ENCODE data around the gene ZMAT3.
"Not testable (repeated sequence)": the region's sequence is repeated elsewhere in the genome, so short reads cannot be mapped to it uniquely, and the experiment has no call there.

The ZMAT3 gene

GRCh38 chr3:179038216-179038898, 33.3 kb downstream of the ZMAT3 start:
- Histone ChIP-seq H3K9me3 (ENCODE audit: control insufficient read depth, insufficient read depth, low read length) (no peaks in the 10 kb centered on the region), H3K27me3 (ENCODE audit: control insufficient read depth, insufficient read depth, low read length) (no peaks in the 10 kb centered on the region), H3K27ac (ENCODE audit: low read length) (no peak overlapping the region), H3K4me1 (ENCODE audit: control insufficient read depth, insufficient read depth, low read length) (peaks cover 4% of the 10 kb centered on the region; the same call in 1 of the 2 replicates), H3K4me3 (ENCODE audit: low read length) (no peak overlapping the region), H3K36me3 (ENCODE audit: control insufficient read depth, insufficient read depth, low read length) (no peaks in the 10 kb centered on the region)
- whole genome bisulfite sequencing (ENCODE audit: insufficient coverage, insufficient read length) = no CpG with 5 or more reads among the region's 12 CpGs
- DNase-seq (ENCODE audit: low read depth, low spot score) = no peak

- no peak for DNase-seq (ENCODE audit: low read depth, low spot score)
- Histone ChIP-seq H3K27ac (ENCODE audit: low read length) (no peak overlapping the region), H3K9me3 (ENCODE audit: control insufficient read depth, insufficient read depth, low read length) (no peaks in the 10 kb centered on the region), H3K4me3 (ENCODE audit: low read length) (no peak overlapping the region), H3K36me3 (ENCODE audit: control insufficient read depth, insufficient read depth, low read length) (no peaks in the 10 kb centered on the region), H3K4me1 (ENCODE audit: control insufficient read depth, insufficient read depth, low read length) (peaks cover 4% of the 10 kb centered on the region; the same call in 1 of the 2 replicates), H3K27me3 (ENCODE audit: control insufficient read depth, insufficient read depth, low read length) (no peaks in the 10 kb centered on the region)
- WGBS (ENCODE audit: insufficient coverage, insufficient read length) = no CpG with 5 or more reads among the region's 10 CpGs
Observed at GRCh38 chr3:179037351-179037750, 34.3 kb downstream of the ZMAT3 start.

- no peak for DNase-seq (ENCODE audit: low read depth, low spot score)
- no peak overlapping the region for H3K27ac ChIP-seq (ENCODE audit: low read length)
- WGBS (ENCODE audit: insufficient coverage, insufficient read length) = no CpG with 5 or more reads among the region's 10 CpGs
- H3K9me3 ChIP-seq (ENCODE audit: control insufficient read depth, insufficient read depth, low read length) = no peaks in the 10 kb centered on the region
- H3K27me3 ChIP-seq (ENCODE audit: control insufficient read depth, insufficient read depth, low read length) = no peaks in the 10 kb centered on the region
- H3K4me1 ChIP-seq (ENCODE audit: control insufficient read depth, insufficient read depth, low read length) = peaks cover 4% of the 10 kb centered on the region; the same call in 1 of the 2 replicates
- H3K4me3 ChIP-seq (ENCODE audit: low read length) = no peak overlapping the region
- no peaks in the 10 kb centered on the region for H3K36me3 ChIP-seq (ENCODE audit: control insufficient read depth, insufficient read depth, low read length)
Observed at GRCh38 chr3:179036626-179037300, 34.8 kb downstream of the ZMAT3 start.

GRCh38 chr3:179036226-179036625, 35.4 kb downstream of the ZMAT3 start:
- no peaks in the 10 kb centered on the region for H3K9me3 ChIP-seq (ENCODE audit: control insufficient read depth, insufficient read depth, low read length)
- DNase-seq (ENCODE audit: low read depth, low spot score) = no peak
- H3K4me1 ChIP-seq (ENCODE audit: control insufficient read depth, insufficient read depth, low read length) = peaks cover 4% of the 10 kb centered on the region; the same call in 1 of the 2 replicates
- no peaks in the 10 kb centered on the region for H3K27me3 ChIP-seq (ENCODE audit: control insufficient read depth, insufficient read depth, low read length)
- no peaks in the 10 kb centered on the region for H3K36me3 ChIP-seq (ENCODE audit: control insufficient read depth, insufficient read depth, low read length)
- 100% methylated on average over 1 of the region's 2 CpGs for whole genome bisulfite sequencing (ENCODE audit: insufficient coverage, insufficient read length)
- H3K27ac ChIP-seq (ENCODE audit: low read length) = no peak overlapping the region
- H3K4me3 ChIP-seq (ENCODE audit: low read length) = no peak overlapping the region

- no peaks in the 10 kb centered on the region for H3K36me3 ChIP-seq (ENCODE audit: control insufficient read depth, insufficient read depth, low read length)
- H3K27me3 ChIP-seq (ENCODE audit: control insufficient read depth, insufficient read depth, low read length) = no peaks in the 10 kb centered on the region
- H3K4me3 ChIP-seq (ENCODE audit: low read length) = no peak overlapping the region
- no peaks in the 10 kb centered on the region for H3K9me3 ChIP-seq (ENCODE audit: control insufficient read depth, insufficient read depth, low read length)
- H3K27ac ChIP-seq (ENCODE audit: low read length) = no peak overlapping the region
- 100% methylated on average over 1 of the region's 3 CpGs for WGBS (ENCODE audit: insufficient coverage, insufficient read length)
- H3K4me1 ChIP-seq (ENCODE audit: control insufficient read depth, insufficient read depth, low read length) = peaks cover 4% of the 10 kb centered on the region; the same call in 1 of the 2 replicates
- no peak for DNase-seq (ENCODE audit: low read depth, low spot score)
Observed at GRCh38 chr3:179035232-179035631, 36.4 kb downstream of the ZMAT3 start.

- H3K9me3 ChIP-seq (ENCODE audit: control insufficient read depth, insufficient read depth, low read length); H3K4me1 ChIP-seq (ENCODE audit: control insufficient read depth, insufficient read depth, low read length); H3K36me3 ChIP-seq (ENCODE audit: control insufficient read depth, insufficient read depth, low read length); DNase-seq (ENCODE audit: low read depth, low spot score); H3K4me3 ChIP-seq (ENCODE audit: low read length); H3K27me3 ChIP-seq (ENCODE audit: control insufficient read depth, insufficient read depth, low read length); H3K27ac ChIP-seq (ENCODE audit: low read length): not testable (repeated sequence)
- WGBS (ENCODE audit: insufficient coverage, insufficient read length) = no CpG with 5 or more reads among the region's 5 CpGs
Observed at GRCh38 chr3:179033304-179033657, 38.3 kb downstream of the ZMAT3 start.

GRCh38 chr3:179032454-179033303, 38.9 kb downstream of the ZMAT3 start:
- no CpG with 5 or more reads among the region's 42 CpGs for WGBS (ENCODE audit: insufficient coverage, insufficient read length)
- not testable (repeated sequence) for H3K9me3 ChIP-seq (ENCODE audit: control insufficient read depth, insufficient read depth, low read length); H3K27me3 ChIP-seq (ENCODE audit: control insufficient read depth, insufficient read depth, low read length); H3K4me1 ChIP-seq (ENCODE audit: control insufficient read depth, insufficient read depth, low read length); H3K27ac ChIP-seq (ENCODE audit: low read length); H3K36me3 ChIP-seq (ENCODE audit: control insufficient read depth, insufficient read depth, low read length); H3K4me3 ChIP-seq (ENCODE audit: low read length); DNase-seq (ENCODE audit: low read depth, low spot score)

GRCh38 chr3:179029096-179029495, 42.5 kb downstream of the ZMAT3 start:
- Histone ChIP-seq H3K9me3 (ENCODE audit: control insufficient read depth, insufficient read depth, low read length) (no peaks in the 10 kb centered on the region), H3K36me3 (ENCODE audit: control insufficient read depth, insufficient read depth, low read length) (no peaks in the 10 kb centered on the region), H3K27ac (ENCODE audit: low read length) (no peak overlapping the region), H3K4me1 (ENCODE audit: control insufficient read depth, insufficient read depth, low read length) (no peaks in the 10 kb centered on the region), H3K4me3 (ENCODE audit: low read length) (no peak overlapping the region), H3K27me3 (ENCODE audit: control insufficient read depth, insufficient read depth, low read length) (no peaks in the 10 kb centered on the region)
- WGBS (ENCODE audit: insufficient coverage, insufficient read length) = no CpG with 5 or more reads among the region's 3 CpGs
- no peak for DNase-seq (ENCODE audit: low read depth, low spot score)

- H3K36me3 ChIP-seq (ENCODE audit: control insufficient read depth, insufficient read depth, low read length) = no peaks in the 10 kb centered on the region
- no peak overlapping the region for H3K27ac ChIP-seq (ENCODE audit: low read length)
- WGBS (ENCODE audit: insufficient coverage, insufficient read length) = no CpG with 5 or more reads among the region's 1 CpG
- no peaks in the 10 kb centered on the region for H3K9me3 ChIP-seq (ENCODE audit: control insufficient read depth, insufficient read depth, low read length)
- H3K4me3 ChIP-seq (ENCODE audit: low read length) = no peak overlapping the region
- no peak for DNase-seq (ENCODE audit: low read depth, low spot score)
- H3K27me3 ChIP-seq (ENCODE audit: control insufficient read depth, insufficient read depth, low read length) = no peaks in the 10 kb centered on the region
- H3K4me1 ChIP-seq (ENCODE audit: control insufficient read depth, insufficient read depth, low read length) = no peaks in the 10 kb centered on the region
Observed at GRCh38 chr3:179028408-179028807, 43.2 kb downstream of the ZMAT3 start.

GRCh38 chr3:179027326-179027900, 44.2 kb downstream of the ZMAT3 start:
- DNase-seq (ENCODE audit: low read depth, low spot score) = no peak
- Histone ChIP-seq H3K4me1 (ENCODE audit: control insufficient read depth, insufficient read depth, low read length) (no peaks in the 10 kb centered on the region), H3K9me3 (ENCODE audit: control insufficient read depth, insufficient read depth, low read length) (no peaks in the 10 kb centered on the region), H3K4me3 (ENCODE audit: low read length) (no peak overlapping the region), H3K36me3 (ENCODE audit: control insufficient read depth, insufficient read depth, low read length) (no peaks in the 10 kb centered on the region), H3K27ac (ENCODE audit: low read length) (no peak overlapping the region), H3K27me3 (ENCODE audit: control insufficient read depth, insufficient read depth, low read length) (no peaks in the 10 kb centered on the region)
- no CpG with 5 or more reads among the region's 7 CpGs for WGBS (ENCODE audit: insufficient coverage, insufficient read length)
